Measurements from ENCODE around the gene SEMA4D. TPM values are rescaled to one million over a fixed set of nuclear protein-coding genes. Genes with fewer than 3 reads are reported as not detected.
"Not testable (repeated sequence)": the region's sequence is repeated elsewhere in the genome, so short reads cannot be mapped to it uniquely, and the experiment has no call there.

Gene SEMA4D
- total RNA-seq, 1 donor from 2014 or later = 2.9 TPM

GRCh38 chr9:89384783-89385182 lies 113.1 kb downstream of the SEMA4D start:
- DNase-seq = no peak

DNA sequence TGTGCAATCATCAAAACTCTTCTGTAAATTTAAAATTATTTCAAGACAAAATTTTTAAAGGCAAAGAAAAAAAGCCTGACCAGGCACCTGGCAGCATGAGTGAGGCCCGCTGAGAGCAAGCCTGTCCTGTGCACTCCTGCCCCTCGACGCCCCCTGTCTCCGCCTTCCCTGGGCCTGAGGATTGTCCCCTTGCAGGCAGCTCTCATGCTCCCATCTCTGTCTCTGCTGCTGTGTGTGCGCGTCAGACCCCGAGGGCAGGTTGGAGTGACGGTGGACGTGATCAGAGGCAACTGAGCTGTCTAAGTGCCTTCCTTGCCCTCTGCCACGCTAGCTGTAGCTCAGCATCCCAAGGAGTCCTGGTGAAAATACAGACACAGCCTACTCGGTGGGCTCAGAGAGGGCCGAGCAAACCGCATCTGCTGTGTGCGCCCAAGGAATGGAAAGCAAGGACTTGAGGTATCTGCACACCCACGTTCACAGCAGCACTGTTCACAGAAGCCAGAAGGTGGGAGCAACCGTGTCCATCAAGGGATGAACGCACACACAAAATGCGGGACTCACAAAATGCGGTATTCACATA lies 114.1 kb downstream of the SEMA4D start:
- DNase-seq = no peak

GRCh38 chr9:89383030-89383720 lies 114.7 kb downstream of the SEMA4D start:
- DNase-seq = no peak

GRCh38 chr9:89382026-89382986 lies 115.6 kb downstream of the SEMA4D start:
- no peak for DNase-seq

DNA sequence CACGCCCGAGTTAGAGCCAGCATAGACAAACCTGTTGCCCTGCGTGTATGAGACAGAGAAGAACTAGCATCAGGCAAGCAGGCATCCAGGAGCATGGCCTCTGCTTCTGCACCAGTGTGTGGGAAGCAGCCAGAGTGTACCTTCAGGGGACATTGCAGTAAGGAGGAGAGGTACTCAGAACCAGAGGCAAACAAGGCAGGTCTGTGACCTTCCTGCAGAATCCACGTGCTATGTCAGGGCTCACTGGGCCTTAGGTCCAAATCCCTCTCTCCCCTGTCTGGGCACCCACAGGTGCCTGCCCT lies 116.7 kb downstream of the SEMA4D start:
- no peak for DNase-seq

- DNase-seq = no peak
Observed at GRCh38 chr9:89380437-89381307, 117.2 kb downstream of the SEMA4D start.

- no peak for DNase-seq
Observed at GRCh38 chr9:89379508-89380115, 118.3 kb downstream of the SEMA4D start.

DNA sequence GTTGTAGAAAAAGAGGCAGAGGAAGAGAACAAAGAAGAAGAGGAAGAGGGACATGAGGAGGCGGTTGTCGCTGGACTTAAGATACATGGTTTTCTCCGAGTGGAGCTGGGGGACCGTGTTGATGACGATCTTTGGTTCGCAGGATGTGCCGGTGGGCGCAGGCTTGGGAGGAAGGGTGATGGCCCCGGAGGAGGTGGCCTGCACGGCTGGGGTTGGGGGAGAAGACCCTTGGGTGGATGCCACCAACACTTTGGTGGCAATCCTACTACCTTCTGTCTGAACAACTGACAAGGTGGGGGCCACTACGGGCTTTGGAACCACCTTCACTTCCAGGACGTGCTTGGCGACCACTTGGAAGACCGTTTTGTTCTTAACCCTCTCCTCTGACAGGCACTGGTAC lies 118.9 kb downstream of the SEMA4D start:
- DNase-seq = no peak

DNA sequence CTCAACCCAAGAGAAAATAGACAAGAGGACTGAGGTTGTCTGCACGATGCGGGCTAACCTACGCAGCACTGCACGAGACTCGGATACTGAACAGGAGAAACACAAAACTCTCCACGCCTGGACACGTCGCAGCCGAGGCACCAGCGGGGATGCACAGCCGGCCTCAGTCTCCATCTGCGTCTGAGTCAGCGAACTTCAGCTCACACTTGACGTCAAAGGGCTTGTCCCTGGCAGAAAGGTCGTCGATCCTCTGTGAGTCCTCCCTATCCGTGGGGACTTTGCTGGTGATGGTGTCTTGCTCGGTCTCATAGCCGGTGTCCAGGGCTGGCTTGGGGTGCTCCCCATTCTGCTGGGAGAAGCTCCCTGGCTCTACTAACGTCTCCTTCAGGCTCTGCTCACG lies 119.4 kb downstream of the SEMA4D start:
- DNase-seq = no peak

GRCh38 chr9:89377411-89377810 lies 120.5 kb downstream of the SEMA4D start:
- DNase-seq = no peak

DNA sequence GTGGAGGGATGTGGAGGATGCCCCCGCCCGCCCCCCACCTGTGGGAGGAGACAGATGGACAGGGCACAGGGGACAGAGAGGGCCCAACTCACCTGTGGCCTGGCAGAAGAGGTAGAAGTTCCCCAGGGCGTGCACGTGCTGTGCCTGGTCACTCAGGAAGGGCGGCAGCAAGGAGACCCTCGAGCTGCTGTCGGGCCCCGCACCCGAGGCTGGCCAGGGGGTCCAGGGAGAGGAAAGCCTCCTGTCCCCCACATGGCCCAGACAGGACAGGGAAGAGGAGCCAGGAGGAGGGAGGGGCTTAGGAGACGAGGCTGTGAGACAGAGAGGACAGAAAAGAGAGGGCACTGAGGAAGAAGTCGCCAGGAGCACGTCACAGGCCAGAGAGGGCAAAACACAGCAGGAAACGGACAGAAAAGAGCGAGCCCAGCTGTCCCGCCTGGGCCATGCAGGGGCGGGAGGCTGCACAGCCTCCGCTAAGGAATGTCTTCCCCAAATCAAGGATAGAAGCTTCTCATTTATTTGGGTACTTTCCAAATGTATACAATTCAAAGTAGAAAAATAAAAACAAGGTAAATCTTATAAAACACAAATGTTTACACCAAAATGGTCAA lies 121.1 kb downstream of the SEMA4D start:
- DNase-seq = no peak

DNA sequence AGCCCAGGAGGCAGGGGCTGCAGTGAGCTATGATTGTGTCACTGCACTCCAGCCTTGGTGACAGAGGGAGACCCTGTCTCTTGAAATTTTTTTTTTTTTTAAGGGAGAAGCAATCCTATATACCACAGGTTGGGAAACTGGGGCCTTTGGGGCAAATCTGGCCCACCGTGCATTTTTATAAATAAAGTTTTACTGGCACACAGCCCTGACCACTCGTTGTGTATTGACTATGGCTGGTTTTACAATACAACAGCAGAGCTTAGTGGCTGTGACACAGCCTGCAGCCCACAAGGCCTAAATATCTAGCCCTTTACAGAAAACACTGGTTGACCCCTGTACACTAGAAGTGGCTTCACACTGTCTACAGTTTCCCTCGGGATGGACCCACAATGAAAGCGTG lies 121.6 kb downstream of the SEMA4D start:
- DNase-seq = no peak

- peak; percentile 25 for DNase-seq
Observed at GRCh38 chr9:89375191-89375760, 122.6 kb downstream of the SEMA4D start.

DNA sequence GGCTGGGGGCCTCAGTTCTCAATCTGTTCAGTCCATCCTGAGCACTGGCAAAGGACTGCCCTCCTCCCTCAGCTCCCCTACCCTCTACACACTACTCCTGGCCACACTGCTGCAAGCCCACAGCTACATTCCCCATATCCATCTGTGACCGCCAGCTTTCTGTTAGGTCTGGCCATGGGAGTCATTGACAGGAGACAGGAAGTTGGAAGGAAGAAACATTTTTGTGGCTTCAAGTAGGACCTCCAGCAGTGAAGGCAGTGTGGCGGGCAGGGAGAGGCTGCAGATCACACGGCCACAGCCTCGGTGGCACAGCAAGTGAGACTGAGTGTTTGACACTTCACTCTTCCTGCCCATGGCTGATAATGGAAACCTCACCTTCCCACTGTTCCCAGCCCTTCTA lies 123.7 kb downstream of the SEMA4D start:
- no peak for DNase-seq

GRCh38 chr9:89372979-89373378 lies 124.9 kb downstream of the SEMA4D start:
- no peak for DNase-seq

- DNase-seq = no peak
Observed at GRCh38 chr9:89372230-89372816, 125.6 kb downstream of the SEMA4D start.

DNA sequence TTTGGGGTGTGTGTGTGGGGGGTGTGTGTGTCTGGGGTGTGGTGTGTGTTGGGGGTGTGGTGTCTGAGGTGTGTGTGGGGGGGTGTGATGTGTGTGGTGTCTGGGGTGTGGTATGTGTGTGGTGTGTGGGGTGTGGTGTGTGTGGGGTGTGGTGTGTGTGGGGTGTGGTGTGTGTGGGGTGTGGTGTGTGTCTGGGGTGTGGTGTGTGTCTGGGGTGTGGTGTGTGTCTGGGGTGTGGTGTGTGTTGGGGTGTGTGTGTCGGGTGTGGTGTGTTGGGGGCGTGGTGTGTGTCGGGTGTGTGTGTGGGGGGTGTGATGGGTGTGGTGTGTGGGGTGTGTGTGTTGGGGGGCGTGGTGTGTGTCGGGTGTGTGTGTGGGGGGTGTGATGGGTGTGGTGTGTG lies 126.1 kb downstream of the SEMA4D start:
- not testable (repeated sequence) for DNase-seq

- no peak for DNase-seq
Observed at GRCh38 chr9:89370593-89370992, 127.3 kb downstream of the SEMA4D start.

GRCh38 chr9:89368978-89369377 lies 128.9 kb downstream of the SEMA4D start:
- no peak for DNase-seq

- no peak for DNase-seq
Observed at GRCh38 chr9:89368550-89368949, 129.4 kb downstream of the SEMA4D start.
